HG03103 (cell line): Measurements from ENCODE around the gene EEF2K.

Experiments
- ATAC-seq: cut with Tn5 transposase; IDR thresholded peaks from one replicate; pipeline ENCODE4 v1.9.1; 2021; ENCODE audit warnings: low read depth; ENCODE audit not compliant: unreplicated experiment

EEF2K gene

GRCh38 chr16:22235839-22236745 is 30.0 kb downstream of the EEF2K start:
- no peak for ATAC-seq

DNA sequence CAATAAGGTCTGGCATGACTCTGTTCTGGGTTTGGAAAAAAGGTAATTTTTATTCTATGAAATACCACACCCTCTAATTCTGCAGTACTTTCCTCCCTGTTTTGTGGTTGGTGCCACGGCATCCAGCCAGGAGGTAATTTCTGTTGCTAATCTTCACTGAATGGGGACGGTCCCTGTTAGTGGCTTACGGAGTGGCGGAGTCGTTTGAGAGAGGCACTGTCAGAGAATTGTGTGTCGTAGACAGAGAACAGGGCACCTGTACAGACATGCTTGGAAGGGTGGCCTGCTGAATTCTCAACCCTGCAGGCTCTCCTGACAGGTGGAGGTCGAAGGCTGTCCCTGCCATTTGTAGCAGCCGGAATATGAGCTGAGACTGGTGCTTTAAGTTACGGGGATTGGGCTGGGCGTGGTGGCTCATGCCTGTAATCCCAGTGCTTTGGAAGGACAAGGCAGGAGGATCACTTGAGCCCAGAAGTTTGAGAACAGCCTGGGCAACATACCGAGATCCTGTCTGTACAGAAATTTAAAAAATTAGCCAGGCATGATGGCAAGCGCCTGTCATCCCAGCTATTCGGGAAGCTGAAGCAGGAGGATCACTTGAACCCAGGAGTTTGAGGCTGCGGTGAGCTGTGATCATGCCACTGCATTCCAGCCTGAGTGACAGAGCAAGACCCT is 33.2 kb downstream of the EEF2K start:
- no peak for ATAC-seq

DNA sequence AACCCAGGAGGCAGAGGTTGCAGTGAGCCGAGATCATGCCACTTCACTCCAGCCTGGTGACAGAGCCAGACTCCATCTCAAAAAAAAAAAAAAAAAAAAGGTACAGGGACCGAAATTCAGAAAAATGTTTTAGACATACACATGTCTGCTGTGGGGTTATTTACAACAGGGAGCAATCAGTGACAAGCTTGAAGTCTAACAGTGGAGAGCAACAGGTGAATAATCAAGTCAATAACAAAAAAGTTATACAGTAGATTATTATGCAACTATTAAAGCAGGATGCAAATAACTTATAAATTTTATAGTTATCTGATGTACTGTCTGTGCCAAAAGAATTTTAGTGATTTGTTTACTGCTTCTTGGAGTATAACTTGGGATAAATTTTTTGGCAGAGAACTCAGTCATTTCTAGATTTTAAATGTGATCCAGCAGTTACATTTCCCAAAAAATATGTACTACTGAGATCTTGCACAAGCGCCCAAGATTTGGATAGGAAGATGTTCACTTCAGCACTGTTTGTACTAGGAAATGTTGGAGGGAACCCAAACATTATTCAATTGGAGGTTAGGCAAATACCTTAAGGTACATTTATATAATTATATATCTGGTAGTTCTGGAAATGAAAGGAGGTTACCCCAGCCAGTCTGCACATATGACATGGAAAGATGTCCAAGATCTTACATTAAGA is 34.1 kb downstream of the EEF2K start:
- ATAC-seq: no peak

DNA sequence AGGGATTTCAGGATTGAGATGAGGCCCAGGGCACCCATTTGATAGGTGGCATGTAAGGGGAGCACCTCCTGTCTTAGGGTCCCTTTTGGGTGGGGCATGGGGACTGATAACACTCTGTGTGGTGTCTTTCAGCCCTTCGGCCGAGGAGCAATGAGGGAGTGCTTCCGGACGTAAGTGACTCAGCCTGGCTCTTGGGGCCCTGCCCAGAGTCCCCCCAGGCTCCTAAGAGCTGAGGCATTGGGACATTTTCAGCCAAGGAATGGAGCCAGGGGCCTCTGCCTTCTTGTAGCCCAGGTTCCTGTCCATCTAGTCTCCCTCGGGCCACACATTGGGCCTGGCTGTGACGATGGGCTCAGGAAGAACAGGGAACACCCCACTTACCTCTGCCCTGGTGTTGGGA is 44.4 kb downstream of the EEF2K start:
- ATAC-seq: no peak

GRCh38 chr16:22252317-22252716 is 46.2 kb downstream of the EEF2K start:
- no peak for ATAC-seq

DNA sequence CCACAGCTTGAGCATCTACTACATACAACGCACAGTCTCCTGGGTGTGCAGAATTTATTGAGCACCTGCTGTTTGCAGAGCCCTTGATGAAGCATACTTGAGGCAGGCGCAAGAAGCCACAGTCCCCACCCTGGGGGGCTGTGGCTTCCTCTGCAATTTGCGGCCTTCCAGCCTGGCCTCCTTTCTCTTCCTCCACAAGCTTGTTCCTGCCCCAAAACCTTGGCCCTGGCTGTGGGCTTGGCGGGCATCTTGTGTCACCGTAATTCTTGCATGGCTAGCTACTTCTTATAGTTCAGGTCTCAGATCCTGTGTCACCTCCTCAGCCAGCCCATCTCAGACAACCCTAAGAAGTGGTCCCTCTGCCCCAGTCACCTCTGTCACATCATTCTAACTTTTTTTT is 47.2 kb downstream of the EEF2K start:
- ATAC-seq: no peak

- no peak for ATAC-seq
Measured at GRCh38 chr16:22255335-22255734, 49.3 kb downstream of the EEF2K start.

GRCh38 chr16:22257440-22257839 is 51.4 kb downstream of the EEF2K start:
- no peak for ATAC-seq

DNA sequence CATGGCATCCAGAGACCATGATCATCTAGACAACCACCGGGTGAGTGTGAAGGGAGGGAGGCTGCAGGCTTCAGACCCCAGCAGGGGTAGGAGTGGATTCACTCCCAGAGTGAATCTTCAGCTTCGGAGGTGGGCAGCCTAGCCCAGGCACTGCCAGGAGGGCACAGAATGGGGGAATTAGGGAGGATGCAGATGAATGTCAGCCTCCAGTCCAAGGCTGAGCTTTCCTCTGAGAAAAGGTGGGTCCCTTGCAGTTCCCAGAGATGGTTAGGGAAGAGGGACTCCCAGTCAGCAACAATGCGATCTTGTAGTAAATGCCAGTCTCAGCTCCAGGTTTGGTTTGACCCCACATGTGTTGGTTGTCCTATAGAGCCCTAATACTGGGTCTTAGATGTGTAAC is 54.4 kb downstream of the EEF2K start:
- ATAC-seq: no peak

GRCh38 chr16:22262460-22262859 is 56.4 kb downstream of the EEF2K start:
- no peak for ATAC-seq

- no peak for ATAC-seq
Measured at GRCh38 chr16:22264786-22265185, 58.7 kb downstream of the EEF2K start.

- ATAC-seq: no peak
Measured at GRCh38 chr16:22265351-22265750, 59.3 kb downstream of the EEF2K start.

DNA sequence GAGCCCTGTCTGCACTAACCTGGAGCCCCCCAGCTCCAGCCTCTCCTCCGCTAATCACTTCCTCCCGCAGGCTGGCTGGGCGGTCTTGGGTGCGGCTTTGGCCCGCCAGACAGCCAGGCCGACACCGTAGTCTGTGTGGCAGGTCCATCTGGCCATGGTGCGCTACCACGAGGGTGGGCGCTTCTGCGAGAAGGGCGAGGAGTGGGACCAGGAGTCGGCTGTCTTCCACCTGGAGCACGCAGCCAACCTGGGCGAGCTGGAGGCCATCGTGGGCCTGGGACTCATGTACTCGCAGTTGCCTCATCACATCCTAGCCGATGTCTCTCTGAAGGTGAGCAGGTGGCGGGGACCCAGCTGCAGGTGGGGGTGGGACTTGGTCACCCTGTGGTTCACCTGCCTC is 60.5 kb downstream of the EEF2K start:
- ATAC-seq: no peak

- ATAC-seq: no peak
Measured at GRCh38 chr16:22267764-22268163, 61.7 kb downstream of the EEF2K start.

DNA sequence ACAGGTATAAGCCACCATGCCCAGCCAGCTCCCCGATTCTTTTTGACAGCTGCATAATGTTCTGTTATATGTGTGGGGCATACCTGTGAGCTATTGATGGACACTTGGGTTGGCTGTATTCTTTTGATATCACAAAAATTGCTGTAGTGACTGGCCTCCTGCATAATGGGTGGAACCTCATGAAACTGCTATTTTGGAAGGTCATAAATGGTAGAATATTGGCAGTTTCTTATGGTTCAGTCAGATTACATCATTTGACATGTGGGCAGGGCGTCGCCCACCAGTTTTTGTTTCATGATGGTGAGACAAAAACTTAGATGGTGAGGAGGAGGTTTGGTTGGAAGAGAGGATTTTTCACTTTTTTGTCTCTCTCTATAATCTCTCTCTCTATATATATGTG is 64.4 kb downstream of the EEF2K start:
- no peak for ATAC-seq

GRCh38 chr16:22272870-22273650 is 67.0 kb downstream of the EEF2K start:
- ATAC-seq: no peak

GRCh38 chr16:22274916-22275315 is 68.8 kb downstream of the EEF2K start:
- no peak for ATAC-seq

DNA sequence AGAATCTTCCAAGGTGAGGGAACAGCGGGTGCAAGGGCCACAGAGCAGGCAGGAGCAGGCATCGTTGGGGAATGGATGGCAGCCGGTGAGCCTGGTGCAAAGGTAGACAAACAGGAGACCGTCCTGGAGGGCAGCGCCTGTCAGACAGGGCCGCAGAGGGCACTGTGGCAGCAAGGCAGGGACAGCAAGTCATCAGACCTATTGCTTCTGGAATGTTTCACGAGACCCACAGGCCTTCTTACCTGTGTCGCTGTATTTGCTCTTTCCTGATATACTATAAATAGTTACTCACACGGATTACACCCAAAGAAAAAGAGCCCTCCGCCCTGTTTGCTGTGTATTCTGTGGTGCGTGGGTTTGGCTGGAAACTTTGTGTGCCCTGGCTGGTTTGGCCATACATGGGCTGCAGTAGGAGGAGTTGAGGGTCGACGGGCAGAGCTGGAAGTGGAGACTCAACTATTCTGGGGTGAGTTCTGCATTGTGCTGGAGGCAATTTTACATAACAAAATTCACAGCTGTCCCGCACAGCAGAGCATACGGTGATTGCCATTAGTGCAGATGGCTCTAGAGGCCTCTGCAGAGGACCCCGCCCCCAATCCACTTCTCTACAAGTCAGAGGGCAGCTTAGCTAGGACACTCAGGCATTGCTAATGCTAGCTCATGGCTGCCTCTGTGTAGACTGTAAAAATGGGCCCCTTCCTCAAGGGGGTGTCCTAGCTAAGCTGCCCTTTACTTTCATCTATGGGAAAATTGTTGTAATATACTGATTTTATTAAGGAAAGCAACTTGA is 72.6 kb downstream of the EEF2K start:
- no peak for ATAC-seq

DNA sequence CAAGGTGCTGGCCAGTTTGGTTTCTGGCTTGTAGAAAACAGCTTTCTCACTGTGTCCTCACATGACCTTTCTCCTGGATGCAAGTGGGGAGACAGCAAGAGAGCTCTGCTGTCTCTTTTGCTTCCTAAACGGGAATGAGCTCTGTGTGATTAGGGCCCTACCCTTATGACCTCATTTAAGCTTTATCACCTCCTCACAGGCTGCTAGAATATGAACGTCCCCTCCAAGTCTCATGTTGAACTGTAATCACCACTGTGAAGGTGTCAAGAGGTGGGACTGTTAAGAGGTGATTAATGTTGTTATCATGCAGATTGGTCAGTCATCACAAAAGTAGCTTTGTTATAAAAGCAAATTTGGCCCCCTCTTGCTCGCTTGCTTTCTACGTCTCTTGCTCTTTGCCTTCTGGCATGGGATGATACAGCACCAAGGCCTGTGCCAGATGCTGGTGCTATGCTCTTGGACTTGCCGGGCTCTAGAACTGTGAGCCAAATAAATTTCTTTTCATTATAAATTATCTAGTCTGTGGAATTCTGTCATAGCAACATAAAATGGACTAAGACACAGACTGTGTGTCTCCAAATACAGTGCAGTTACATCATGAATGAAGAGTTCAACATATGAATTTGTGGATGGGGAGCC is 76.3 kb downstream of the EEF2K start:
- no peak for ATAC-seq
